ENCODE results near the gene CNTFR.

The CNTFR gene

GRCh38 chr9:34501889-34502425, 87.6 kb downstream of the CNTFR start:
- no peak for TF ChIP-seq CTCF (IDR thresholded peaks at IDR 0.05; ENCODE audit: borderline replicate concordance, insufficient read depth, low read depth, low read length)
- H3K4me3 ChIP-seq (ENCODE audit: low read depth, low read length), result no peak overlapping the region
